ENCODE data around the gene COL25A1.

The COL25A1 gene

DNA sequence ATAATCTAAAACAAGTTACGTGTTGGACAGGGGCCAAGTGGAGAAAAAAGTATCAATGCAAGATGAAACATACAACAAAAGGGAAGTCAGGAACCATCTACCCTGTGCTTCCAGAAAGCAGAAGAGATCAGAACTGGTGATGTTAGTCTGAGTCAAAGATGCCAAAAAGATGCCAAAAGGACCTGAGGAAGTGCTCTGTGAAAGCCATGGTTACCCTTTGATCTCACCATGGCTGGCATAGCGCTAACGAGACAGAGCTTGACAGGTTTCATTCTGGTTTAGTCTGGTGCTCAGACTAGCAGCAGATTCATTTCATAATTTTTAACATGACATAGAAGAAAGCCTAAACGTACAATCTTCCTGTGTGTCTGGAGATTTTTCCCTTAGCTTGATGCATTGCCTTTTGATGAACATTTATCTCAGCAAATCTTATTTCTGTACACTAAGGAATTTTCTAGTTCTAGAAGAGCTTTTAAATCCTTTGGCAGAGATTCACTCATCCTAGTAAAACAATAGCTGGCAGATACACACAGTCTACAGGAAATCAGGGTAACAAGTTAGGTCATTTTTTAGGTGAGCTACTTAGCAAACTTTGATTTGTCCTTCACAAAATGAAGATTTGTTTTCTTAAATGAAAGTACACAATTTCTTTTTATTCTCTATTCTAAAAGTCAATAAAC is 87.7 kb downstream of the COL25A1 start:
- peak; percentile 6 for DNase-seq (ENCODE audit: low spot score)

DNA sequence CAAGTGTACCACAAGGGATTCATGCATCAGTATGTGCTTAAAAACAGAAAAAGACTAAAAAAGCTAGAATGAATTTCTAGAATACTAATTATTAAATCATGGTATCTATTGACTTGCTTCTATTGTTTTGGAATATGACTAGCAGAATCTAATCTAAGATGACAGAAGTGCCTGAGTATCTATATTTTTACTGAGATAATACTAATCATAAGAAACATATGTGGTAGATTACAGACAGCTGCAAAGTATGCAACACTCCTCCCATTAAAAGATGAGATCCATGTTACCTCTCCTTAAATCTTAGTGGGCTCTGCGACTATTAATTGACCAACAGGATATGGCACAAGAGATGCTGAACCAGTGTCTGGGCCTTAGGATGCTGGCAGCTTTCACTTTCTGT is 89.4 kb downstream of the COL25A1 start:
- DNase-seq (ENCODE audit: low spot score), result no peak

- no peak for DNase-seq (ENCODE audit: low spot score)
These were observed 90.8 kb downstream of the COL25A1 start for GRCh38 chr4:109211671-109212070.

GRCh38 chr4:109209647-109210046 is 92.8 kb downstream of the COL25A1 start:
- no peak for DNase-seq (ENCODE audit: low spot score)

DNA sequence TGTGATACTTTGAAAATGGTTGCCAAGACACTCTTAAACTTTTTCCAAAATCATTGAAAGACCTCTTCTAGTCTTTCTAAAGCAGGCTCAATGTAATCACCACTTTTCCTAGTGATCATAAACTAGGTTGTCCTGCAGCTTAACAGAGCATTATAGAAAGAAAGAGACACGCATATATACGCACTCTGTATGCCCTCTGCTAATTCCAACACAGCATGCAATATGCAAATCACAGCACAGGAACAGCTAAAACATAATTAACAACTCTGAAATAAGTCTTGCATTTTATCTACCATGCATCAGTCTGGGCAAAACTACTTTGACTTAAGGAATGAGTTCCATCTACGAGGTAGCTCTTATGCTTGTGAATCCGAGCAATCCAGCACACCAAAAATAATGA is 94.6 kb downstream of the COL25A1 start:
- DNase-seq (ENCODE audit: low spot score), result no peak

DNA sequence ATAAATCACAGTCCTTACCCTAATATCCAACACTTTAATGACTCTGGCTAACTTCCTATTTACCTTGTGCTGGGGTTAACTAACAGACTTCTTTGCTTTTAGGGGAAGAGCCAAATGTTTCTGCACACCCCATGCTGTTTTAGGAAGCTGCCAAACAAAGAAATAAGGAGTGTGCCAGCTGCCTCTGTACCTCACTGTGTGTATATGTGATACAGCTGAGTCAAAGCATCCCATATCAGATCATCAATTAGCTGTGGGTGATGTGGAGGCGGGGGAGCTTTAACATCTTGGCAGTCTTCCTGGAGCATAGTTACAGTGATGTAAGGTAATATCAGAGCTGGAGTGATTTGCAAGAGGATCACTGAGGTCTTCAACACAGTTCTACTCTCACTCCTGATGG is 95.4 kb downstream of the COL25A1 start:
- DNase-seq (ENCODE audit: low spot score), result no peak

- DNase-seq (ENCODE audit: low spot score), result no peak
These were observed 95.8 kb downstream of the COL25A1 start for GRCh38 chr4:109206620-109207019.

- no peak for DNase-seq (ENCODE audit: low spot score)
These were observed 97.3 kb downstream of the COL25A1 start for GRCh38 chr4:109205186-109205585.

DNA sequence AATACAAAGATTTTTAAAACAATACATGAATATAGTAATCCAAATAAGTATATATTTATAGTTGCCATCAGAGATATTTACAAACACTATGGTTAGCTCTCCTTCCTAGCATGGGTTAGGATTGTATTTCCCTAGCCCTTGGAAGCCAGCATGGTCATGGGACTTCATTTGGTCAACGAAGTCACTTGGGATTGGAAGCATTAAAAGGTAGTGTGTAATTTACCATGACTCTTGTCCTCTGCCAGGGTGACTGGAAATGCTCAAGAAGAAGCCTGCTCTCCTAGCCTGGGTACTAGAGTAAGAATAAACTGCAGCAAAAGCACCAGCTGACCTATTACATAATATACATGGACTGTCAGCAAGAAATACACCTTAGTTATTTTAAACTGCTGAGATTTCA is 102.9 kb downstream of the COL25A1 start:
- no peak for DNase-seq (ENCODE audit: low spot score)

DNA sequence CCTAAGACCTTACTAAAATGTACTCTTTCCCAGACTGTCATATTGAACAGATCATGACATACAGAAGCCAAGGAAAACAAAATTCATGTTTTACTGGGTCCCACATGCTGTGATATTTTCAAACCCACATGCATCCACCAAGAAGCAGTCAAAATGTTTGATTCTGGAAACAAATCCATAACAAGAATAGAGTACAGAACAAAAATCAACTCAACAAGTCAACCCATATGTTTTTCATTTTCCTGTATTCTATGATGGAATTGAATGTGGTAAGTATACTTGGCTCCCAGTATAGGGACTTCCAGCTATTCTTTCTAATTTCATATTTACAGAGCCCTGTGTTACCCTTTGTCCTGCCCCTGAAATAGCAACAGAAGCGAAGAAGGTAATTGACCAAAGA is 106.8 kb downstream of the COL25A1 start:
- DNase-seq (ENCODE audit: low spot score), result no peak

GRCh38 chr4:109191216-109191615 is 111.2 kb downstream of the COL25A1 start:
- DNase-seq (ENCODE audit: low spot score), result no peak

DNA sequence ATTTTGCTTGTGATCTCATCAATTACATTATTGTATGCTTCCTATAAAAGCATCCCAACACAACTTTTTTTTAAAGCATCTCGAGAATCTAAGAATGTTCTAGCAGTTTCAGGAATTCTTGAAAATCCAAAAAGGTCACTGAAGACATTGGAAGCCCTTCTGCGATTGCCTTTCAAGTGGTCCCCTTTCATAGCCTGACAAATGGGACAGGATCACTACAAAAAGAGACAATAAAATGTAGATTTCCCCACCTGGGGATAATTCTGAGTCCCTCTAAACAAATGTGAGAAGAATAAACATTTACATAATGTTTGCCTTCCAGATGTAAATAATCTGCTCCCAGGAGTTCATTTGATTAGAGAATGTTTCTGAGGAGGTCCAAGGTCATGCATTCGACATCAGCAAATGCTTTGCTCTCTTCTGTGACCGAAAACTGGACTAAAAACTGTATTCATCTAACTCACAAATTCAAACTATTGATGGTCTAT is 116.0 kb downstream of the COL25A1 start:
- DNase-seq (ENCODE audit: low spot score), result no peak

GRCh38 chr4:109185951-109186350 is 116.5 kb downstream of the COL25A1 start:
- no peak for DNase-seq (ENCODE audit: low spot score)

GRCh38 chr4:109185548-109185947 is 116.9 kb downstream of the COL25A1 start:
- DNase-seq (ENCODE audit: low spot score), result no peak

GRCh38 chr4:109184491-109184961 is 117.9 kb downstream of the COL25A1 start:
- DNase-seq (ENCODE audit: low spot score), result no peak

DNA sequence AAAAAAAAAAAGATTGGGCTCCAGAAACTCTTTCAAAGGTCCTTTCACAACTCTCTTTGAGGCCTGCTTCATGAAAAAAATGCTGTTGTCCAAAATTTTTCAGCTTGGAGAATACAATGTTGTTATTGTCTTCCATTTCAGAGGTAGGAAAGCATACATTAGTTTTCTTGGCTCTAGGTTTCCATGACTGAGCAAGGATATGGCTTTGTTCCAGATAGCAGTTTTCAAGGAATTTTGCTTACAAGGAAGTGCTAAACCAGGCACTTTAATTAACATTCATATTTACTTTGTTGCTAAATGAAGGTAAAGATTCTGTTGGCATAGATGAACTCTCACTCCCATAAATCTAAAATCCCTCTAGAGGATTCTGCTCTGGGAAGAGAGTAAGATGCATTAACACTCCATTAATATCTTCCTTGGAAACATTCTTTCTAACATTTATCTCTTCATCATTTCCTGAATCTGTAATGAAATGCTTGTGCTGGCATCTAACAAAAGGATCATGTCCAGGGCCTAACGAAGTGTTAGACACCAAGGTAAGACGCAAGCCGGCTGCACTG is 118.4 kb downstream of the COL25A1 start:
- DNase-seq (ENCODE audit: low spot score), result no peak

- no peak for DNase-seq (ENCODE audit: low spot score)
These were observed 119.8 kb downstream of the COL25A1 start for GRCh38 chr4:109182696-109183095.

DNA sequence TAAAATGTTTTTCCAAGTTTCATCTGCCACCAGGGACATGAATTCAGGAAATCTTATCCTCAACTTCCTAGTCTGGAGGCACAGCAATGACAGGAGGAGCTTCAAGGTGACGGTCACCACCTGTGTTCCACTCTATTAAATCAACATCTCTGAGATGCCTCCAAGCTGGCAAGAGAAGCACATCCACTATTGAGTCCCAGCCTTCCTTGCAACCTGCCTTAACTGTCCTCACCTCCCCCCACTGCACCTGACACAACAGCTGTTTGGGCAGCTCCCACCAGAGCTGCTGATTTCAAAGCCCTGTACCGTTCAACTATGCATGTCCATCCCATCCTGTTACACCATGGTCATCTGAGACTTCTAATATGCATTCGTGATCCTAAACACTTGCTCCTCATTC is 123.4 kb downstream of the COL25A1 start:
- no peak for DNase-seq (ENCODE audit: low spot score)

GRCh38 chr4:109177096-109177810 is 125.2 kb downstream of the COL25A1 start:
- no peak for DNase-seq (ENCODE audit: low spot score)

- no peak for DNase-seq (ENCODE audit: low spot score)
These were observed 128.1 kb downstream of the COL25A1 start for GRCh38 chr4:109174224-109174953.

- DNase-seq (ENCODE audit: low spot score), result no peak
These were observed 130.2 kb downstream of the COL25A1 start for GRCh38 chr4:109172301-109172700.

- DNase-seq (ENCODE audit: low spot score), result no peak
These were observed 131.4 kb downstream of the COL25A1 start for GRCh38 chr4:109171070-109171469.
